Fibroblast of skin of right biceps (primary cell): ENCODE results near the gene BAG2.

Experiments used
- DNase-seq: peaks from one replicate; pipeline ENCODE4 v3.0.0-alpha.2; 2013

BAG2 gene

GRCh38 chr6:57174511-57174907, 2.4 kb downstream of the BAG2 start:
- DNase-seq = no peak

DNA sequence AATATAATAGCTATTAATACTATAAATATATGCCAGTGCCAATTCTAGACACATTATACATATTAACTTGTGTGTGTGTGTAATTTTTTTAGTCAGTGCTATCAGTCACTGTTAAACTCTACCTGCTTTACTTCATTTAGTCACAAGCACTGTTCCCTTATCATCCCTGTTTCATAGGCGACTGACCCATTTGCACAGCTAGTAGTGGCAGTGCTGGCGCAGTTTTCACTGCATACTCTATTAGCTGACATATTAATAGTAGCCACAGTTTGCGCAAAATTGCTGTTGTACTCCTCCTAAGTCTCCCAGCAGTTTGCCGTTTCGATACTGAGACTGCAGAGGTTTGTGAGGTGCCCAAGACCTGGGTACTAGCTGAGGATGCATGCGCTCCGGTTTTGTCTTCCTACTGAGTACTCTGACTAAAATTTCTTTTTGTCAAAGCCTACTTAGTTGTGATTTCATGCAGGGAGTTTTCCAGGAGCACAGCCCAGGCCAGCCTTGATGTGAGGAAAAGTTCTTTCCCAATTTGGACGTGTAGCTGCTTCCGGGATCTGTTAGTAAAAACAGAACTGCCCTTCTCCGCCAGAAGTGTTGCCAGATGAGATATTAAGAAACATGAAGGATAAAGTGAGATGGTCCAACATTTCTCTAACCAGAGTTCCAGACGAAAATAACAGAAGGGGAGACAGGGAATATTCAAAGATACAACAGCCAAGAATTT, 5.6 kb downstream of the BAG2 start:
- DNase-seq = peak; percentile 8

DNA sequence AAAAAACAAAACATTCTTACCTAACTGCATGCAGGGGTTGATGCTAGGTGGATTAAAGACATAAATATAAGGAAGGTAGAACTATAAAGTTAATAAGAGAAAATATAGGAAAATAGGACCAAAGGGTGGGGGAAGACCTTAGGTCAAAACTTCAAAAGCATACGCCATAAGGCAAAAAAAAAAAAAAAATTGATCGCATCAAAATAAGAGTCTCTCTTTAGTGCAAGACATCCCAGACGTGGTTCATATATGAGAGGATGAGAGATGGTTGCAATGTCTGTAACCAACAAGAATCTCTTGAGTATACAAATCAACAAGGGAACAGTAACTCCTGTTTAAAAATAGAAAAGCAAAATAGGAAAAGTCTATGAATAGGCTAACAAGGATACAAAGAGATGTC, 8.5 kb downstream of the BAG2 start:
- DNase-seq = no peak

GRCh38 chr6:57182017-57182432, 9.9 kb downstream of the BAG2 start:
- peak; percentile 4 for DNase-seq

- DNase-seq = peak; percentile 63
Observed at GRCh38 chr6:57183336-57183735, 11.2 kb downstream of the BAG2 start.

- DNase-seq = peak; percentile 61
Observed at GRCh38 chr6:57190140-57190539, 18.0 kb downstream of the BAG2 start.

- no peak for DNase-seq
Observed at GRCh38 chr6:57193177-57193576, 21.1 kb downstream of the BAG2 start.

GRCh38 chr6:57195457-57195856, 23.3 kb downstream of the BAG2 start:
- no peak for DNase-seq

DNA sequence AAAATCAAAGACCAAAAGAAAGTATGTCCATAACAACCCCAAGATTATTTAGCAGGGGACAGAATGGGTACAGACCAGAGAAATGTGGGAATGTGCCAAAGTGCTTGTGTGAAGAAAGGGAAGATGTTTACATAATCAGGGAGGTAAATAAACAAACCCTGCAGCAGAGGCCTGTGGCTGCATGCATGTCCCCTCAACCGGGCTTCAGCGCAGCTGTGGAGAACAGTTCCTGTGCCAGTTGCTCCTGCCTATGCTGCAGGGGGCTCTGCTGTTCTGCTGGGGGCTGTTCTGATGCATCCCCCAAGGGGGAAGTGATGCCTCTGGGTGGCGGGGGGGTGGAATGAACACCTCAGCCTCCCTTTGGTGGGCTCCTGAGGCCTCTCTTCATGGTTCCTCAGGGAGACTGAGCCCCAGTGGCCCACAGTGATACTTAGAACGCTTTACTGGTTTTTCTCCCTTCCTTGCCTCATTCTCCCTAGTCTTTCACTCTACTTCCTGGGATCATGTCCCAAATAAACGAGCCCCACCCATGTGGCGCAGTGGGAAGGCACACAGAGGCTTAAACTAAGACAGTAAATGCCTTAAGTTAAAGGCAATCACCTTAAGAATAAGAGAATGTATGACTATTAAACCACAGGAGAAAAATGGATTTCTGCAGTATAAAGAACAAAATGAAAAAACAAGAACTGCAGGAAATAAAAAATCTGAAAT, 27.0 kb downstream of the BAG2 start:
- DNase-seq = no peak

- DNase-seq = no peak
Observed at GRCh38 chr6:57201718-57202117, 29.6 kb downstream of the BAG2 start.

- no peak for DNase-seq
Observed at GRCh38 chr6:57205550-57206328, 33.6 kb downstream of the BAG2 start.

DNA sequence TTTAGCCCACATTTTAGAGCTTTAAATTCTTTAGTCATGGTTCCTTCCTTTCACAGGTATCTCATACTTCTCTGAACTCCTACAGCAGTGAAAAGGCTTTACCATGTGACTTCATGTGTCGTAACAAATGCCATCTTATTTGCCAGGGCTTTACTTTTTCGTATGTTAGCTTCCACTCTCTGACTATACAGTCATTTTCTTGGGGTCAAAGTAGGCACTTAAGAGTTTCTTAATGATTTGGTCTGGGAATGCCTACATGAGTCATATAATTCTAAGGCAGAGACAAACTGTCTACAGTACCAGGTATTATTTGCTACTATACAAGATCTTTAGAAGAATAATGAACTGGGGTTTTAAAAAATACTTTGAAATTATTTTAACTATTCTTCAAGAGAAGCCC, 35.0 kb downstream of the BAG2 start:
- DNase-seq = peak; percentile 47

DNA sequence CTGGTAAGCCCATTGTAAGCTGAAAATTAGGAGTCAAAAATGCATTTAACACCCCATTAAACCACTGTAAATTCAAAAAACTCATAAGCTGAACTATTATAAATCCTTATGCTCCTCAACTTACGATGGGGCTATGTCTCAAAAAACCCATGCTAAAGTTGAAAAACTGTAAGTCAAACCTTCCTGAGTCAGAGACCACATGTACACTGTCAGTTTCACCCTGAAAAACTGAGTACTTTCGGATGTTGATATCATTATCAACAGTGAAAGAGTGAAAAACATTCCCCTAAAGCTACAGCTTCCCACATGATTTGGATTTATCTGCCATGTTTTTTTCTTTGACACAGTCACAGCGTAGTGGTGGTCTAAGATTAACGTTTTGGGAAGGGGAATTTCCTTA, 35.7 kb downstream of the BAG2 start:
- no peak for DNase-seq

GRCh38 chr6:57209030-57209429, 36.9 kb downstream of the BAG2 start:
- no peak for DNase-seq

DNA sequence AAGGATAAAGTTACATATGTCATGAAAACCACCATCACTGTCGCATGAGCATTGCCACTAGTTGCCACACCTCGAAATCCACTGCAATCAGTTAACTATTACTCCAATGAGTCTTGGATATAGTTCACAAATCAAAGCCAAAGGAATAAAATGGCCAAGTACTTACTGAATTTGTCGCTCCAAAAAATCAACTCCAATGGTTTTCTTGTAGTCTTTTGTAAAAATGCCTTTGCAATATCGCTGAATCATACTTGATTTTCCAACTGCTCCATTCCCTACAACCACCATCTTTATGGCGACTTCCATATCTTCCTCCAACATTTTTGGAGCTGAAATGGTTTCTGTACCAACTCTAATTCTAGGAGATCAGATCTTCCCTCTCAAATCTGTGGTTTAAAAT, 37.9 kb downstream of the BAG2 start:
- DNase-seq = no peak

GRCh38 chr6:57215260-57215659, 43.1 kb downstream of the BAG2 start:
- no peak for DNase-seq

- no peak for DNase-seq
Observed at GRCh38 chr6:57216235-57217101, 44.3 kb downstream of the BAG2 start.

GRCh38 chr6:57217270-57217669, 45.1 kb downstream of the BAG2 start:
- DNase-seq = no peak

DNA sequence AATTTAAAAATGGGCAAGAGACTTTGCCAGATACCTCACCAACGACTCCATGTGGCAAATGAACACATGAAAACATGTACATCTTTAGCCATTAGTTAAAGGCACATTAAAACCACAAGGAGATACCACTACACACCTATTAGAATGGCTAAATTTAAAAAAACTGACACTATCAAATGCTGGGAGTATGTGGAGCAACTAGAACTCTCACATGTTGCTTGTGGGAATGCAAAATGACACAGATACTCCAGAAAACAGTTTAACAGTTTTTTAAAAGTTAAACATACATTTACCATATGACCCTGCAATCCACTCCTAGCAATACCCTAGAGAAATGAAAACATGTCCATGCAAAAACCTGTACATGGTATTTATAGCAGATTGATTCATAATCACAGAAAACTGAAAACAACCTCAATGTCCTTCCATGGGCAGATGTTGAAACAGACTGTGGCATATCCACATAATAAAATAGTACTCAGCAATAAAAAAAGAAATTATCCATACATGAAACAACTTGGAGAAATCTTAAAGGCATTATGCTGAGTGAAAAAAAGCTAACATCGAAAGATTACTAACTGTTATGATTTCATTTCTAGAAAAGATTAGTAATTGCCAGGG, 48.1 kb downstream of the BAG2 start:
- no peak for DNase-seq

DNA sequence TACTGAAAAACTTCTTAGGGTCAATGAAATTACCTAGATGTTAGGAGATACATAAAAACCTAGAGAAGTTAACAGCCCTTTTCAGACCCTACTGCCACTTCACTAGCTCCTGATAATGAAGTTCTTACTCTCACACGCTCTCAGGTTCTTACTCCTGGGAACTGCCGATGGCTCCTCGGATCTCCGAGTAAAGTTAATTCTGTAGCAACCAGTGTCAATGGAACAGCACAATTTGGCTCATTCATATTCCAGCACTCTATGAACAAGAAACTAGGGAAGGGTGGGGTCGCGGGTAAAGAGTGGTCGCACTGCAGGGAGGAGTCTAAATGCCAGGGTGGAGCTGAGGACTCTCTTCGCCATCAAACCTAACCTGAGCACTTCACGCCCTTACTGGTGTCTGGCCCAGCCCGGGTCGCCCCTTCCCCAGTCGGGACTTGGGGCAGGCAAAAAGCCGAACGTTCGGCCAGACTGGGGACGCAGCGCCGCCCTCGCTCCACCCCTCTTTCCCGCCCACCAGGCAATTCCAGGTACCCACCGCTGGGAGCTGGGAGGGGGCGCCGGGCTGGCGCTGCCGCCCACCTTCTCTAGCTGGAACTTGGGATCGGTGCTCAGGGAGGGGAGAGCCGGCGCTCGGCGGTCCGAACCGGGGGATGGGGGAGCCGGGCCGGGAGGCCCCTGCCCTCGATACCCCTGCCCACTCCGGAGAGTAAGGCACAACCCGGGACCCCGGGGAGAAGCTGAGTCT, 49.2 kb downstream of the BAG2 start:
- peak; percentile 72 for DNase-seq

DNA sequence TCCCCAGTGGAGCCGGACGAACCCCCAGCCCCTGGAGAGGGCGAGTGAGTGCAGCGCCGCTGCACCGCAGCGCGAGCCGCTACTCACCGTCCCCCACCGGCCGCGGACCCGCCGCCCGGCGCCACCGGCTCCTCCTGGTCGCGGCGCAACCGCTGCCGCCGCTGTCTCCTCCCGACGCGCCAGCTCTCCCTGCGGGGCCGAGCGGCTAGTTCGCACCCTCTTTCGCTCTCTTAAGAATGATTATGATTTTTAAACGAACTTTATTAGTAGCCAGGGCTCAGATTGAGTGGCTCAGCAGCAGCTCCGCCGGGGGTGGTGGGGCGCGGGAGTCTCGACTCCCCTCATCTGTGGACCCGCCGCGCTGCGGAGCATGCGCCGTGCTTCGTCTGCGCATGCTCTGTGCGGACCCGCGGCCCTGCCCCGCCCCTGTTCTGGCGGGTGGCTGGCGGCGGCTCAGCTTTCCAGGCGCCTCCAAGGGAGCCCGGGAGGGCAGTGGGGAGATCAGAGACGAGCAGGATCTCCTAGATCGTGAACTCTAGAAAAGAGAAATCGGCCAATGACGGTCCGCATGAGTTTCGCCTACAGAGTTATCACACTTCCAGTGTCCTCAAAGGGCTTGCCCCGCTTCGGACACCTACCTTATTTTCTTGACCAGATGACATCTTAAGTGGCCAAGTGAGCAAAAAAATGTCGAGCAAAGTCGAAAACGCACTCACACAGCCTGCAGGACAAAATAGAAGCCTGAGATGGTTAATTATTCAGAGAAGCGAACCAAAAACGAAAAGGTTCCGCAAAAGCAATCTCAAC, 50.0 kb downstream of the BAG2 start, which contains the start of gene RAB23:
Gene RAB23, minus strand, starts transcription at position 372 of the 807 bp plus-strand sequence. CDS start 11,927 bp downstream, outside the sequence.
- peak; percentile 88 for DNase-seq
